ENCODE data around the gene DDX56.

DNA sequence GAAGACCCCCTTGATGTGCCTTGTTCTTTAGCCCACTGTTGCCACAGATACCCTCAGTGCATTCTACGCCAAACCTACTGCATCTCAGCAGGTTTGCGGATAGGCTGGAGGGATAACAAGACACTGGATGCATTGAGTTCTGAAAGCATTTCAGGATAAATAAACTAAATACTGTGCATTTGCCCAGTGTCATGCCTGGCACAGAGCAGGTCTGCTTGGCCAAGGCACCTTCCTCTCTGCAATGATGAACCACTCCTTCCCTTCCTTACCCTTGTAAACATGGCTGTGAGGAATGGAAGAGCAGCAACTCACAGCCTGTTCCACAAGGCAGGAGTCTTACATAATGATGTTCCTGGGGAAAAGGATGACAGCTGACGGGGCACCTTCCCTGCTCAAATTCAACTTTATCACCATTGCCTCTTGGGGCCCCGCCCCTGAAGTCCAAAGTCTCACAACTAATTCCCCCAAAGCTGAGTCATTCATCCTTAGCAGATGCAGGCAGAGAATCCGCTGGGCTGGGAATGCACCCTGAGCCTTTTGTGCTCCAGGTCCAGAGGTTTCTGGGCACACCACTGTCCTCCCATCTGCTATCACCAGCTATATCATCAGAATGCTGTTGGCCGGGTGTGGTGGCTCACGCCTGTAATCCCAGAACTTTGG, 11.6 kb downstream of the DDX56 start:
- TF ChIP-seq, protein P1, sequence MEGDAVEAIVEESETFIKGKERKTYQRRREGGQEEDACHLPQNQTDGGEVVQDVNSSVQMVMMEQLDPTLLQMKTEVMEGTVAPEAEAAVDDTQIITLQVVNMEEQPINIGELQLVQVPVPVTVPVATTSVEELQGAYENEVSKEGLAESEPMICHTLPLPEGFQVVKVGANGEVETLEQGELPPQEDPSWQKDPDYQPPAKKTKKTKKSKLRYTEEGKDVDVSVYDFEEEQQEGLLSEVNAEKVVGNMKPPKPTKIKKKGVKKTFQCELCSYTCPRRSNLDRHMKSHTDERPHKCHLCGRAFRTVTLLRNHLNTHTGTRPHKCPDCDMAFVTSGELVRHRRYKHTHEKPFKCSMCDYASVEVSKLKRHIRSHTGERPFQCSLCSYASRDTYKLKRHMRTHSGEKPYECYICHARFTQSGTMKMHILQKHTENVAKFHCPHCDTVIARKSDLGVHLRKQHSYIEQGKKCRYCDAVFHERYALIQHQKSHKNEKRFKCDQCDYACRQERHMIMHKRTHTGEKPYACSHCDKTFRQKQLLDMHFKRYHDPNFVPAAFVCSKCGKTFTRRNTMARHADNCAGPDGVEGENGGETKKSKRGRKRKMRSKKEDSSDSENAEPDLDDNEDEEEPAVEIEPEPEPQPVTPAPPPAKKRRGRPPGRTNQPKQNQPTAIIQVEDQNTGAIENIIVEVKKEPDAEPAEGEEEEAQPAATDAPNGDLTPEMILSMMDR (IDR thresholded peaks at IDR 0.05) = no peak
- TF ChIP-seq POLR2A (IDR thresholded peaks at IDR 0.05) (no peak), POLR2AphosphoS5 (IDR thresholded peaks at IDR 0.05) (no peak)

All from prostate gland (tissue), 2 donors.